Measurements from ENCODE around the gene TGFBR2. TPM values are rescaled to one million over a fixed set of nuclear protein-coding genes. Genes with fewer than 3 reads are reported as not detected.

Gene TGFBR2
- total and polyA plus RNA-seq, 10 of the 15 experiments (the other 5 are each of a cell fraction or from before 2014, with no cell fraction given), result 0.02 to 0.98 (median 0.18) TPM; not detected in 1

DNA sequence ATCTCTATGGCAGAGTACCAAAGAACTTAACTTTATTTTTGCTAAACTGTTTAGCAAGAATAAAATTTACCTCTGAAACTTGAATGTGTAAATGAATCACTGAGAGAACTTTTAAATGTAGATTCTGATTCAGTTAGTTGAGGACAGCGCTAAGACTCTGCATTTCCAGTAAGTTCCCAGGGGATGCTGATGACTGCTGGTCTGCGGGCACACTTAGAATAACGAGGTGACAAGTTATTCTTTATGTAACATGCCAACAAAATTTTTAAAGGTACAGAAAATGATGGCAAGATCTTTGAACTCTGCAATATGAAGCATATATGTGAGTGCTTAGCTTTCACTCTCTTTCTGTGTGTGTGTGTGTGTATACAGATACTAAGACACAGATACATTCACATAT, 56.4 kb downstream of the TGFBR2 start (continued):
- TF ChIP-seq RCOR1 (conservative IDR thresholded peaks at IDR 0.05; ENCODE audit: low read depth, low read length) (no peak), HDAC6 (IDR thresholded peaks at IDR 0.05; ENCODE audit: unreplicated experiment) (no peak), NFXL1 (IDR thresholded peaks at IDR 0.05; ENCODE audit: borderline replicate concordance) (no peak), MYC (IDR thresholded peaks at IDR 0.05; ENCODE audit: insufficient read depth, insufficient read length, insufficient replicate concordance, low read length, severe bottlenecking) (no peak), NR2F1 (conservative IDR thresholded peaks at IDR 0.05) (no peak), RBBP5 (conservative IDR thresholded peaks at IDR 0.05) (no peak), CBX5 (IDR thresholded peaks at IDR 0.05; ENCODE audit: low read depth) (no peak), SIN3A (IDR thresholded peaks at IDR 0.05; ENCODE audit: low read depth, low read length) (no peak)
- TF ChIP-seq, protein P1, sequence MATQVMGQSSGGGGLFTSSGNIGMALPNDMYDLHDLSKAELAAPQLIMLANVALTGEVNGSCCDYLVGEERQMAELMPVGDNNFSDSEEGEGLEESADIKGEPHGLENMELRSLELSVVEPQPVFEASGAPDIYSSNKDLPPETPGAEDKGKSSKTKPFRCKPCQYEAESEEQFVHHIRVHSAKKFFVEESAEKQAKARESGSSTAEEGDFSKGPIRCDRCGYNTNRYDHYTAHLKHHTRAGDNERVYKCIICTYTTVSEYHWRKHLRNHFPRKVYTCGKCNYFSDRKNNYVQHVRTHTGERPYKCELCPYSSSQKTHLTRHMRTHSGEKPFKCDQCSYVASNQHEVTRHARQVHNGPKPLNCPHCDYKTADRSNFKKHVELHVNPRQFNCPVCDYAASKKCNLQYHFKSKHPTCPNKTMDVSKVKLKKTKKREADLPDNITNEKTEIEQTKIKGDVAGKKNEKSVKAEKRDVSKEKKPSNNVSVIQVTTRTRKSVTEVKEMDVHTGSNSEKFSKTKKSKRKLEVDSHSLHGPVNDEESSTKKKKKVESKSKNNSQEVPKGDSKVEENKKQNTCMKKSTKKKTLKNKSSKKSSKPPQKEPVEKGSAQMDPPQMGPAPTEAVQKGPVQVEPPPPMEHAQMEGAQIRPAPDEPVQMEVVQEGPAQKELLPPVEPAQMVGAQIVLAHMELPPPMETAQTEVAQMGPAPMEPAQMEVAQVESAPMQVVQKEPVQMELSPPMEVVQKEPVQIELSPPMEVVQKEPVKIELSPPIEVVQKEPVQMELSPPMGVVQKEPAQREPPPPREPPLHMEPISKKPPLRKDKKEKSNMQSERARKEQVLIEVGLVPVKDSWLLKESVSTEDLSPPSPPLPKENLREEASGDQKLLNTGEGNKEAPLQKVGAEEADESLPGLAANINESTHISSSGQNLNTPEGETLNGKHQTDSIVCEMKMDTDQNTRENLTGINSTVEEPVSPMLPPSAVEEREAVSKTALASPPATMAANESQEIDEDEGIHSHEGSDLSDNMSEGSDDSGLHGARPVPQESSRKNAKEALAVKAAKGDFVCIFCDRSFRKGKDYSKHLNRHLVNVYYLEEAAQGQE (IDR thresholded peaks at IDR 0.05; ENCODE audit: low read depth, low read length), result no peak
- TF ChIP-seq, protein P2, sequence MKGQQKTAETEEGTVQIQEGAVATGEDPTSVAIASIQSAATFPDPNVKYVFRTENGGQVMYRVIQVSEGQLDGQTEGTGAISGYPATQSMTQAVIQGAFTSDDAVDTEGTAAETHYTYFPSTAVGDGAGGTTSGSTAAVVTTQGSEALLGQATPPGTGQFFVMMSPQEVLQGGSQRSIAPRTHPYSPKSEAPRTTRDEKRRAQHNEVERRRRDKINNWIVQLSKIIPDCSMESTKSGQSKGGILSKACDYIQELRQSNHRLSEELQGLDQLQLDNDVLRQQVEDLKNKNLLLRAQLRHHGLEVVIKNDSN (IDR thresholded peaks at IDR 0.05; ENCODE audit: borderline replicate concordance, extremely low read length, insufficient read depth, low read depth, low read length), result no peak
